ENCODE measurements around the gene SEC16A. TPM values are rescaled to one million over a fixed set of nuclear protein-coding genes. Genes with fewer than 3 reads are reported as not detected.

Gene SEC16A
- total RNA-seq, 5 donors from 2014 or later (not counting 1 experiment from before 2014, with no cell fraction given), result 76.3 to 99.0 (median 92.4) TPM

GRCh38 chr9:136496181-136496580, 13.3 kb upstream of the SEC16A start:
- Histone ChIP-seq H3K27me3 (replicated peaks in 1 of 2; ENCODE audit: control insufficient read depth in 2 of 2, extremely low read depth in 1 of 2, insufficient read depth in 2 of 2, low read length in 1 of 2) (no peaks in the 10 kb centered on the region), H3K4me3 (ENCODE audit: control insufficient read depth in 1 of 2, extremely low read depth in 1 of 2, low read length in 1 of 2) (no peak overlapping the region), H3K9me3 (no peaks in the 10 kb centered on the region), H3K4me1 (ENCODE audit: control insufficient read depth in 1 of 2, extremely low read depth in 1 of 2, insufficient read depth in 2 of 2, low read length in 2 of 2) (no peaks in the 10 kb centered on the region), H3K36me3 (ENCODE audit: control insufficient read depth in 2 of 2, extremely low read depth in 1 of 2, insufficient read depth in 1 of 2, low read length in 1 of 2) (peaks cover 18 to 51% of the 10 kb centered on the region in 2 donors), H3K27ac (ENCODE audit: low read length) (no peak overlapping the region)
- 91% methylated on average over 18 of the region's 18 CpGs for WGBS (ENCODE audit: insufficient coverage)
- no peaks in the 10 kb centered on the region for H3K4me1 Mint-ChIP-seq
- peaks cover 12% of the 10 kb centered on the region for H3K36me3 Mint-ChIP-seq
- CTCF ChIA-PET, result no interaction called here
- ATAC-seq (replicated peaks in 1 of 4) (no peak), DNase-seq (no peak)
- H3K4me3 Mint-ChIP-seq, result no peak overlapping the region
- H3K27ac Mint-ChIP-seq, result no peak overlapping the region
- no peaks in the 10 kb centered on the region for H3K27me3 Mint-ChIP-seq
- POLR2A ChIA-PET, result no interaction called here
- H3K9me3 Mint-ChIP-seq, result no peaks in the 10 kb centered on the region

GRCh38 chr9:136495238-136495800, 12.5 kb upstream of the SEC16A start:
- Histone ChIP-seq H3K36me3 (ENCODE audit: control insufficient read depth in 2 of 2, extremely low read depth in 1 of 2, insufficient read depth in 1 of 2, low read length in 1 of 2) (peaks cover 16 to 43% of the 10 kb centered on the region in 2 donors), H3K27ac (ENCODE audit: low read length) (no peak overlapping the region), H3K27me3 (replicated peaks in 1 of 2; ENCODE audit: control insufficient read depth in 2 of 2, extremely low read depth in 1 of 2, insufficient read depth in 2 of 2, low read length in 1 of 2) (no peaks in the 10 kb centered on the region), H3K9me3 (no peaks in the 10 kb centered on the region), H3K4me3 (ENCODE audit: control insufficient read depth in 1 of 2, extremely low read depth in 1 of 2, low read length in 1 of 2) (no peak overlapping the region), H3K4me1 (ENCODE audit: control insufficient read depth in 1 of 2, extremely low read depth in 1 of 2, insufficient read depth in 2 of 2, low read length in 2 of 2) (no peaks in the 10 kb centered on the region)
- ATAC-seq (replicated peaks in 1 of 4), result no peak
- WGBS (ENCODE audit: insufficient coverage), result 94% methylated on average over 7 of the region's 17 CpGs
- POLR2A ChIA-PET, result no interaction called here
- H3K36me3 Mint-ChIP-seq, result peaks cover 12% of the 10 kb centered on the region
- H3K4me1 Mint-ChIP-seq, result no peaks in the 10 kb centered on the region
- no peak for DNase-seq
- H3K27me3 Mint-ChIP-seq, result no peaks in the 10 kb centered on the region
- CTCF ChIA-PET, result no interaction called here
- H3K9me3 Mint-ChIP-seq, result no peaks in the 10 kb centered on the region
- no peak overlapping the region for H3K4me3 Mint-ChIP-seq
- H3K27ac Mint-ChIP-seq, result no peak overlapping the region

GRCh38 chr9:136494531-136495215, 11.8 kb upstream of the SEC16A start:
- POLR2A ChIA-PET, result no interaction called here
- no peaks in the 10 kb centered on the region for H3K27me3 ChIP-seq (replicated peaks in 1 of 2; ENCODE audit: control insufficient read depth in 2 of 2, extremely low read depth in 1 of 2, insufficient read depth in 2 of 2, low read length in 1 of 2)

GRCh38 chr9:136494012-136494411, 11.2 kb upstream of the SEC16A start:
- Histone ChIP-seq H3K4me1 (ENCODE audit: control insufficient read depth in 1 of 2, extremely low read depth in 1 of 2, insufficient read depth in 2 of 2, low read length in 2 of 2) (no peaks in the 10 kb centered on the region), H3K36me3 (ENCODE audit: control insufficient read depth in 2 of 2, extremely low read depth in 1 of 2, insufficient read depth in 1 of 2, low read length in 1 of 2) (peaks cover 10 to 30% of the 10 kb centered on the region in 2 donors), H3K27me3 (replicated peaks in 1 of 2; ENCODE audit: control insufficient read depth in 2 of 2, extremely low read depth in 1 of 2, insufficient read depth in 2 of 2, low read length in 1 of 2) (no peaks in the 10 kb centered on the region), H3K27ac (ENCODE audit: low read length) (no peak overlapping the region), H3K9me3 (no peaks in the 10 kb centered on the region), H3K4me3 (ENCODE audit: control insufficient read depth in 1 of 2, extremely low read depth in 1 of 2, low read length in 1 of 2) (no peak overlapping the region)
- no peak for ATAC-seq (replicated peaks in 1 of 4)
- Mint-ChIP-seq H3K4me1 (no peaks in the 10 kb centered on the region), H3K36me3 (peaks cover 10% of the 10 kb centered on the region), H3K27me3 (no peaks in the 10 kb centered on the region), H3K27ac (no peak overlapping the region), H3K4me3 (no peak overlapping the region), H3K9me3 (no peaks in the 10 kb centered on the region)
- POLR2A ChIA-PET, result no interaction called here
- DNase-seq, result no peak
- CTCF ChIA-PET, result no interaction called here
- 87% methylated on average over 8 of the region's 9 CpGs for WGBS (ENCODE audit: insufficient coverage)

More at GRCh38 chr9:136494531-136495215, 11.8 kb upstream of the SEC16A start:
- Histone ChIP-seq H3K36me3 (ENCODE audit: control insufficient read depth in 2 of 2, extremely low read depth in 1 of 2, insufficient read depth in 1 of 2, low read length in 1 of 2) (peaks cover 12 to 37% of the 10 kb centered on the region in 2 donors), H3K4me1 (ENCODE audit: control insufficient read depth in 1 of 2, extremely low read depth in 1 of 2, insufficient read depth in 2 of 2, low read length in 2 of 2) (no peaks in the 10 kb centered on the region), H3K4me3 (ENCODE audit: control insufficient read depth in 1 of 2, extremely low read depth in 1 of 2, low read length in 1 of 2) (no peak overlapping the region), H3K27ac (ENCODE audit: low read length) (no peak overlapping the region), H3K9me3 (no peaks in the 10 kb centered on the region)
- Mint-ChIP-seq H3K27ac (no peak overlapping the region), H3K4me3 (no peak overlapping the region), H3K9me3 (no peaks in the 10 kb centered on the region), H3K27me3 (no peaks in the 10 kb centered on the region), H3K4me1 (no peaks in the 10 kb centered on the region), H3K36me3 (peaks cover 12% of the 10 kb centered on the region)
- ATAC-seq (replicated peaks in 1 of 4) (no peak), DNase-seq (no peak)
- CTCF ChIA-PET, result no interaction called here
- WGBS (ENCODE audit: insufficient coverage), result 96% methylated on average over 25 of the region's 29 CpGs

GRCh38 chr9:136493567-136493971, 10.7 kb upstream of the SEC16A start:
- WGBS (ENCODE audit: insufficient coverage), result 90% methylated on average over 8 of the region's 8 CpGs

GRCh38 chr9:136492978-136493522, 10.2 kb upstream of the SEC16A start:
- H3K4me1 Mint-ChIP-seq, result no peaks in the 10 kb centered on the region
- no peak for ATAC-seq (replicated peaks in 1 of 4)
- no peak for DNase-seq
- Histone ChIP-seq H3K9me3 (no peaks in the 10 kb centered on the region), H3K4me3 (ENCODE audit: control insufficient read depth in 1 of 2, extremely low read depth in 1 of 2, low read length in 1 of 2) (no peak overlapping the region), H3K36me3 (ENCODE audit: control insufficient read depth in 2 of 2, extremely low read depth in 1 of 2, insufficient read depth in 1 of 2, low read length in 1 of 2) (peaks cover 10 to 22% of the 10 kb centered on the region in 2 donors), H3K27ac (ENCODE audit: low read length) (no peak overlapping the region), H3K4me1 (ENCODE audit: control insufficient read depth in 1 of 2, extremely low read depth in 1 of 2, insufficient read depth in 2 of 2, low read length in 2 of 2) (peaks cover 0 to 5% of the 10 kb centered on the region in 2 experiments), H3K27me3 (replicated peaks in 1 of 2; ENCODE audit: control insufficient read depth in 2 of 2, extremely low read depth in 1 of 2, insufficient read depth in 2 of 2, low read length in 1 of 2) (peaks cover 0 to 5% of the 10 kb centered on the region in 2 experiments)
- no peaks in the 10 kb centered on the region for H3K27me3 Mint-ChIP-seq
- H3K4me3 Mint-ChIP-seq, result no peak overlapping the region
- no peak overlapping the region for H3K27ac Mint-ChIP-seq
- POLR2A ChIA-PET, result no interaction called here
- 91% methylated on average over 26 of the region's 26 CpGs for WGBS (ENCODE audit: insufficient coverage)
- CTCF ChIA-PET, result no interaction called here
- H3K9me3 Mint-ChIP-seq, result no peaks in the 10 kb centered on the region
- H3K36me3 Mint-ChIP-seq, result peaks cover 6% of the 10 kb centered on the region

More at GRCh38 chr9:136493567-136493971, 10.7 kb upstream of the SEC16A start:
- no peaks in the 10 kb centered on the region for H3K9me3 ChIP-seq
- H3K27me3 Mint-ChIP-seq, result no peaks in the 10 kb centered on the region
- POLR2A ChIA-PET, result no interaction called here
- ATAC-seq (replicated peaks in 1 of 4) (no peak), DNase-seq (no peak)
- H3K36me3 Mint-ChIP-seq, result peaks cover 6% of the 10 kb centered on the region
- no peaks in the 10 kb centered on the region for H3K9me3 Mint-ChIP-seq
- CTCF ChIA-PET, result no interaction called here
- H3K4me1 ChIP-seq (ENCODE audit: control insufficient read depth in 1 of 2, extremely low read depth in 1 of 2, insufficient read depth in 2 of 2, low read length in 2 of 2), result peaks cover 0 to 3% of the 10 kb centered on the region in 2 experiments
- no peak overlapping the region for H3K27ac ChIP-seq (ENCODE audit: low read length)
- no peaks in the 10 kb centered on the region for H3K27me3 ChIP-seq (replicated peaks in 1 of 2; ENCODE audit: control insufficient read depth in 2 of 2, extremely low read depth in 1 of 2, insufficient read depth in 2 of 2, low read length in 1 of 2)
- no peak overlapping the region for H3K4me3 Mint-ChIP-seq
- peaks cover 10 to 26% of the 10 kb centered on the region in 2 donors for H3K36me3 ChIP-seq (ENCODE audit: control insufficient read depth in 2 of 2, extremely low read depth in 1 of 2, insufficient read depth in 1 of 2, low read length in 1 of 2)
- H3K4me1 Mint-ChIP-seq, result no peaks in the 10 kb centered on the region
- H3K4me3 ChIP-seq (ENCODE audit: control insufficient read depth in 1 of 2, extremely low read depth in 1 of 2, low read length in 1 of 2), result no peak overlapping the region
- H3K27ac Mint-ChIP-seq, result no peak overlapping the region
